HG03575 (cell line): ENCODE data around the gene PTPRD.

Experiments used
- ATAC-seq: cut with Tn5 transposase; IDR thresholded peaks from one replicate; pipeline ENCODE4 v1.9.1; 2021; ENCODE audit not compliant: unreplicated experiment, insufficient number of reproducible peaks, low FRiP score; ENCODE audit errors: extremely low read depth

The PTPRD gene

GRCh38 chr9:8434621-8435020 lies 2178.2 kb downstream of the PTPRD start:
- no peak for ATAC-seq

- no peak for ATAC-seq
Observed at GRCh38 chr9:8432224-8432623, 2180.6 kb downstream of the PTPRD start.

GRCh38 chr9:8431505-8431904 lies 2181.3 kb downstream of the PTPRD start:
- ATAC-seq: no peak

- no peak for ATAC-seq
Observed at GRCh38 chr9:8430945-8431344, 2181.9 kb downstream of the PTPRD start.

GRCh38 chr9:8429768-8430167 lies 2183.0 kb downstream of the PTPRD start:
- no peak for ATAC-seq

- no peak for ATAC-seq
Observed at GRCh38 chr9:8429157-8429556, 2183.6 kb downstream of the PTPRD start.

GRCh38 chr9:8428389-8428788 lies 2184.4 kb downstream of the PTPRD start:
- ATAC-seq: no peak

GRCh38 chr9:8424786-8425410 lies 2187.9 kb downstream of the PTPRD start:
- ATAC-seq: no peak

- no peak for ATAC-seq
Observed at GRCh38 chr9:8420416-8420815, 2192.4 kb downstream of the PTPRD start.

GRCh38 chr9:8419596-8420275 lies 2193.1 kb downstream of the PTPRD start:
- no peak for ATAC-seq

- ATAC-seq: no peak
Observed at GRCh38 chr9:8417341-8417740, 2195.5 kb downstream of the PTPRD start.

- no peak for ATAC-seq
Observed at GRCh38 chr9:8412327-8412726, 2200.5 kb downstream of the PTPRD start.

GRCh38 chr9:8408575-8409190 lies 2204.1 kb downstream of the PTPRD start:
- ATAC-seq: no peak

- no peak for ATAC-seq
Observed at GRCh38 chr9:8401961-8402705, 2210.7 kb downstream of the PTPRD start.

GRCh38 chr9:8400378-8400777 lies 2212.4 kb downstream of the PTPRD start:
- ATAC-seq: no peak

- ATAC-seq: no peak
Observed at GRCh38 chr9:8395022-8395421, 2217.8 kb downstream of the PTPRD start.

GRCh38 chr9:8394341-8394740 lies 2218.5 kb downstream of the PTPRD start:
- no peak for ATAC-seq

GRCh38 chr9:8392866-8393265 lies 2219.9 kb downstream of the PTPRD start:
- no peak for ATAC-seq

- ATAC-seq: no peak
Observed at GRCh38 chr9:8391566-8391965, 2221.2 kb downstream of the PTPRD start.

- no peak for ATAC-seq
Observed at GRCh38 chr9:8391132-8391531, 2221.7 kb downstream of the PTPRD start.
